Fibroblast of pulmonary artery (primary cell): ENCODE data around the gene SKI.
A peak's percentile ranks its signal among the peaks of the same experiment; 100 is the strongest.

ENCODE experiments used
- DNase-seq: peaks from one replicate; pipeline ENCODE4 v3.0.0-alpha.2; 2010; ENCODE audit warnings: low read depth
- H3K4me3 ChIP-seq: replicated peaks from 2 replicates; pipeline ENCODE4 v1.5.1; 2011; ENCODE audit warnings: low read depth, mild to moderate bottlenecking, control low read depth, low read length, moderate library complexity
- CTCF ChIP-seq: IDR thresholded peaks from 2 replicates; pipeline ENCODE4 v1.5.1; 2011; ENCODE audit warnings: mild to moderate bottlenecking, control low read depth, low read length, inconsistent platforms; ENCODE audit errors: missing control alignments

Gene SKI

DNA sequence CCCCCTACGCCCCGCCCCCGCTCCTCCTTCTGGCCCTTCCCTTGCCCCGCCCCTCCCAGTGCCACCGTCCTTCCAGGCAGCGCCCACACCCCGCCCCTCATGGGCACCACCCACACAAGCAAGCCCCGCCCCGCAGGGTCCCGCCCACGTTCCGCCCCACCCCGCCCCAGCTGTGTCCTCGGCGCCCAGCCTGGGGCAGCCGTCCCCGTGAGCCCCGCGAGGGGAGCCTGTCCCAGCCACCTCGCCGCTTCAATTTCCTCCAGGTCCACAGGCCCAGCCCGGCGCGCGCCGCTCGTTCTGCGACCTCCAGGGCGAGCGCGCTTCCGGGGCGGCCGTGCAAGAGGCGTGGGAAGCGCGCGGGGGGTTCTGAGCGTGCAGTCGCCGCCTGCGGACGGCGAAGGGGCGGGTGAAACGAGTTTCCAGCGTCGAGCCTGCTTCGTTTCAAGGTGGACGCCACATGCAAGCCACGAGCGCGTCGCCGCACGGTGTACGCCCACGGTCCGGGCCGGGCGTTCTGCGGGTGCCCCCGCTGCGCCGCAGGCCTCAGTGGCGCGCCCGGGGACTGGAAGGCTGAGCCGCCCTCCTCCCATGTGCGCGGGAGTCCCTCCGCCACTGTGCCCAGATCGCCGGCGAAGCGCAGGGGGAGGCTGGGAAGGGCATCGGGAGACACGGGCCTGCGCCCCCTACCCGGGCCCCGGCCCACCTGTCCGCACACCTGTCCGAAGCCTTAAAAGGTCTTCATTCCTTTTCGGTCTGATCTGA is 22.7 kb upstream of the SKI start:
- peak overlapping the region; percentile 37 for H3K4me3 ChIP-seq
- DNase-seq: peak; percentile 96
- no peak for TF ChIP-seq CTCF

- peak overlapping the region; percentile 30 for H3K4me3 ChIP-seq
- TF ChIP-seq CTCF: no peak
- no peak for DNase-seq
Measured at GRCh38 chr1:2206813-2207487, 21.2 kb upstream of the SKI start.

GRCh38 chr1:2208309-2209239 is 19.5 kb upstream of the SKI start:
- no peak for TF ChIP-seq CTCF
- DNase-seq: peak; percentile 82
- no peak overlapping the region for H3K4me3 ChIP-seq

GRCh38 chr1:2209400-2210083 is 18.6 kb upstream of the SKI start:
- TF ChIP-seq CTCF: no peak
- H3K4me3 ChIP-seq: no peak overlapping the region
- DNase-seq: no peak

- no peak for DNase-seq
- TF ChIP-seq CTCF: no peak
- no peak overlapping the region for H3K4me3 ChIP-seq
Measured at GRCh38 chr1:2210084-2210653, 17.9 kb upstream of the SKI start.

DNA sequence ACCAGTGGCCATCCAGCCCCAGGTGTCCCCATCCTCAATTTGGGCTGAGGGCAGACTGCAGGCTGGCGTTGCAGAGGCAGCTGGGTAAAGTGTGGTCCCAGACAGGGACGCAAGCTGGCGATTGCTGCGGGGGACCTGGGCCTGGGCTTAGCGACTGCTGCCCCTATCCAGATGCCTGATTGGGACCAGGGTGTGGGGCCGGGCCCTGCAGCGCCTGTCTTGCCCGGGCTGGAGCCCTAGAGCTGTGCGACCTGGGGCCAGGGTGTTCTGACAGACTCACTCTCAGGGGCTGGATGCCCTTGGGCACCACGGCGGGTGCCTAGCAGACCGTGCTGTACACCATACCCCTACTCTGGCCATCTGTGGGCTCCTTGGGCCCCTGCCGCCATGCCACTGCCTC is 17.3 kb upstream of the SKI start:
- no peak for TF ChIP-seq CTCF
- no peak overlapping the region for H3K4me3 ChIP-seq
- DNase-seq: no peak
